Smooth muscle cell (in vitro differentiated cells): ENCODE data around the gene ASIC4. TPM values are rescaled to one million over a fixed set of nuclear protein-coding genes. Genes with fewer than 3 reads are reported as not detected.

Experiments used
- DNase-seq: peaks from one replicate; lab custom pipeline; 2025; ENCODE audit not compliant: unreplicated experiment; lab: John Stamatoyannopoulos, UW
- H2AFZ ChIP-seq: fragments of 200-600 bp; sonication (generic); 2 replicates; pipeline ENCODE4 v1.6.0; 2016; ENCODE audit warnings: antibody characterized with exemption, low read depth, mild to moderate bottlenecking
- H3F3A ChIP-seq: fragments of 200-600 bp; sonication (generic); 2 replicates; pipeline ENCODE4 v1.6.0; 2017; ENCODE audit warnings: antibody characterized with exemption, low read depth
- H3K27ac ChIP-seq: fragments of 200-600 bp; sonication (generic); 2 replicates; pipeline ENCODE4 v1.5.1; 2016; ENCODE audit warnings: low read depth, mild to moderate bottlenecking
- H3K27me3 ChIP-seq: fragments of 200-600 bp; sonication (generic); 2 replicates; pipeline ENCODE4 v1.6.1; 2016; ENCODE audit warnings: low read depth, mild to moderate bottlenecking
- H3K36me3 ChIP-seq: fragments of 200-600 bp; sonication (generic); 2 replicates; pipeline ENCODE4 v1.5.1; 2016; ENCODE audit warnings: low read depth
- H3K4me1 ChIP-seq: fragments of 200-600 bp; sonication (generic); 2 replicates; pipeline ENCODE4 v1.5.1; 2016; ENCODE audit warnings: low read depth
- H3K4me2 ChIP-seq: fragments of 200-600 bp; sonication (generic); 2 replicates; pipeline ENCODE4 v1.6.0; 2016; ENCODE audit warnings: mild to moderate bottlenecking
- H3K4me3 ChIP-seq: fragments of 200-600 bp; sonication (generic); 2 replicates; pipeline ENCODE4 v1.5.1; 2016; ENCODE audit warnings: mild to moderate bottlenecking
- H3K79me2 ChIP-seq: fragments of 200-600 bp; sonication (generic); 2 replicates; pipeline ENCODE4 v1.6.0; 2016; ENCODE audit warnings: low read depth, mild to moderate bottlenecking
- H3K9ac ChIP-seq: fragments of 200-600 bp; sonication (generic); 2 replicates; pipeline ENCODE4 v1.6.0; 2016; ENCODE audit warnings: low read depth
- H3K9me3 ChIP-seq: fragments of 200-600 bp; sonication (generic); replicated peaks from 2 replicates; pipeline ENCODE4 v1.5.1; 2016; ENCODE audit warnings: low read depth
- H4K20me1 ChIP-seq: fragments of 200-600 bp; sonication (generic); 2 replicates; pipeline ENCODE4 v1.6.0; 2016; ENCODE audit warnings: low read depth
- CTCF ChIP-seq: fragments of 200-600 bp; sonication (generic); IDR thresholded peaks from 2 replicates; pipeline ENCODE4 v1.5.1; 2017; ENCODE audit warnings: borderline replicate concordance, mild to moderate bottlenecking, antibody characterized with exemption; ENCODE audit not compliant: insufficient read depth, poor library complexity, severe bottlenecking
- WGBS: methylation state at CpG from one replicate; pipeline ENCODE4 v1.1.7; 2016; ENCODE audit warnings: low lambda C conversion rate; 5-methylcytosine and 5-hydroxymethylcytosine counted together
- polyA plus RNA-seq: library from polyadenylated mRNA; unstranded; fragments of >200 nt; fragmentation: Nextera tagmentation; extraction: Ambion mirVana; gene quantifications from 2 replicates; pipeline ENCODE4 v1.2.1, GENCODE V29; 2016
- total RNA-seq: library from RNA; depleted of rRNA; stranded (reverse); fragments of >200 nt; gene quantifications from 2 replicates; pipeline ENCODE4 v1.2.3, GENCODE V29; 2014

The ASIC4 gene
- total and polyA plus RNA-seq, 2 experiments from 2014 or later: 0.32 to 0.49 TPM

- Histone ChIP-seq H3K36me3 (no peaks in the 10 kb centered on the region), H2AFZ (no peak overlapping the region), H3K4me3 (no peak overlapping the region), H3K4me2 (no peak overlapping the region), H3K4me1 (peaks cover 6% of the 10 kb centered on the region), H3F3A (no peaks in the 10 kb centered on the region), H3K27me3 (no peaks in the 10 kb centered on the region), H3K9me3 (no peaks in the 10 kb centered on the region), H4K20me1 (peaks cover 9% of the 10 kb centered on the region), H3K27ac (no peak overlapping the region), H3K79me2 (peaks cover 11% of the 10 kb centered on the region), H3K9ac (no peak overlapping the region)
- whole genome bisulfite sequencing: 78% methylated on average over 21 of the region's 21 CpGs
- TF ChIP-seq CTCF: no peak
- no peak for DNase-seq
These were observed 51.1 kb downstream of the ASIC4 start for GRCh38 chr2:219565130-219566080.

- Histone ChIP-seq H3K9me3 (no peaks in the 10 kb centered on the region), H3K79me2 (peaks cover 12% of the 10 kb centered on the region), H3K27me3 (no peaks in the 10 kb centered on the region), H3K4me1 (peaks cover 8% of the 10 kb centered on the region), H3K9ac (no peak overlapping the region), H3K27ac (no peak overlapping the region), H3K36me3 (no peaks in the 10 kb centered on the region), H2AFZ (no peak overlapping the region), H3K4me3 (no peak overlapping the region), H3F3A (no peaks in the 10 kb centered on the region), H3K4me2 (no peak overlapping the region), H4K20me1 (peaks cover 9% of the 10 kb centered on the region)
- TF ChIP-seq CTCF: no peak
- DNase-seq: no peak
- WGBS: 92% methylated on average over 11 of the region's 11 CpGs
These were observed 52.4 kb downstream of the ASIC4 start for GRCh38 chr2:219566640-219567039.

- no peak for DNase-seq
- Histone ChIP-seq H3K4me1 (peaks cover 13% of the 10 kb centered on the region), H3F3A (no peaks in the 10 kb centered on the region), H3K36me3 (no peaks in the 10 kb centered on the region), H3K9ac (no peak overlapping the region), H3K79me2 (peaks cover 12% of the 10 kb centered on the region), H3K27ac (no peak overlapping the region), H3K4me2 (no peak overlapping the region), H4K20me1 (peaks cover 9% of the 10 kb centered on the region), H3K27me3 (no peaks in the 10 kb centered on the region), H3K9me3 (no peaks in the 10 kb centered on the region), H3K4me3 (no peak overlapping the region), H2AFZ (no peak overlapping the region)
- 95% methylated on average over 18 of the region's 18 CpGs for WGBS
- no peak for TF ChIP-seq CTCF
These were observed 52.8 kb downstream of the ASIC4 start for GRCh38 chr2:219567131-219567530.
